NK-92 (cell line): ENCODE results near the gene CEPT1.

ENCODE experiments used
- DNase-seq: peaks from one replicate; lab custom pipeline; 2025; ENCODE audit not compliant: unreplicated experiment; lab: John Stamatoyannopoulos, UW

Gene CEPT1

DNA sequence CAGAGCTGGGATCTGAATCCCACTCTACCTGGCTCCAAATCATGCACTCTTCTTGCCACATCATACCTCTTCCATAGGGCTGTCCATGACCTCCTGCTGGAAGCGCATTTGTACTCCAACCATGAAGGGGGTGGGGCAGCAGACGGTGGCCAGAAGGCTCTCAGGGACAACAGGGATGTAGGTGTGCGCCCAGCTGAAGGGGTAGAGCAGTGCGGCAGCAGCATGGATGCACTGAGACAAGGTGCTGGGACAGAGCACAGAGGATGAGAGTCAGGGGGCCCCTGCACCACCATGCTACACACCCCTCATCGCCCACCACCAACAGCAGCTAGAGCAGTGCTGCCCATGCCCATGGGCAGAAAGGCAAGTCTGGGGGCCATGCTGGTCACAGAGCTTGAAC lies 52.1 kb downstream of the CEPT1 start:
- no peak for DNase-seq

DNA sequence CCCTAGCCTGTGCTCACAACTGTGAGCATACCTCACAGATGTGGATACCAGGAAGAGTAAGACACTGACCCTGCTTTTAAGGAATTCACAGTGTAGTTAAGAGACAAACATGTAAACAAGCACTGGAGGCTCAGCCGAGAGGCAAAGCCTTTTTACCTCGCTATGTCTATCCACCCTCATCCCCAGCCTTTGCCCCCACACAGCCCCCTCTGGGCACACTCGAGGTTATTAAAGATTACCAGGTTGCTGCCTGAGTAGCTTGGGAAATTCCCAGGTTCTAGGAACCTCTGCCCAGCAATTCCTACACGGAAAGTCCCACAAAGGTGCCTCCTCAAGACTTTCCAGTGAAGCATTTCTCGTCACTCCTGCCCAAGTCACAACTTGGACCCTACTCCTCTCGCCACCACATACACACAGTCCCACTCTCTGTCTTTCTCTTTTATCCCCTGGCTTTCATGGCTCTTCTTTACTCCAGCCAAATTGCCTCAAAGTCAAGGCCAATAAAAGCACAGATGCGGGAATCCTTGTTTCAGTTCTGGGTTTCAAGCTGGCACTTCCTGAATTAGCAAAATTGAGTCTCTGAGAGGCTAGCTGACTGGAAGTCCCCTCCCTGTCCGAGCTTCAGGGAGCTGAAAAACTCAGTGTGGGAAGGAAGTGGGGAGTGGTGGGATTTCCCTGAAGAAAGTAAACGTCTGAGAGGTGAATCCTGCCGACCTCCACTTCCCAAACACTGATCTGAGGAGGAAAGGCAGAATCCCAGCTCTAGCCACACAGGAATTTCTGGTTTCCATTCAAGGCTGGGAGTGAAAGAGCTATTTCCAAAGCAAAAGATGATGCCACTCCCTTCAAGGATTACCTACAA lies 52.9 kb downstream of the CEPT1 start:
- no peak for DNase-seq

- DNase-seq, result no peak
These were observed 53.9 kb downstream of the CEPT1 start for GRCh38 chr1:111193712-111194480.

GRCh38 chr1:111195002-111195684 lies 55.1 kb downstream of the CEPT1 start:
- no peak for DNase-seq

GRCh38 chr1:111196213-111196612 lies 56.2 kb downstream of the CEPT1 start:
- no peak for DNase-seq

DNA sequence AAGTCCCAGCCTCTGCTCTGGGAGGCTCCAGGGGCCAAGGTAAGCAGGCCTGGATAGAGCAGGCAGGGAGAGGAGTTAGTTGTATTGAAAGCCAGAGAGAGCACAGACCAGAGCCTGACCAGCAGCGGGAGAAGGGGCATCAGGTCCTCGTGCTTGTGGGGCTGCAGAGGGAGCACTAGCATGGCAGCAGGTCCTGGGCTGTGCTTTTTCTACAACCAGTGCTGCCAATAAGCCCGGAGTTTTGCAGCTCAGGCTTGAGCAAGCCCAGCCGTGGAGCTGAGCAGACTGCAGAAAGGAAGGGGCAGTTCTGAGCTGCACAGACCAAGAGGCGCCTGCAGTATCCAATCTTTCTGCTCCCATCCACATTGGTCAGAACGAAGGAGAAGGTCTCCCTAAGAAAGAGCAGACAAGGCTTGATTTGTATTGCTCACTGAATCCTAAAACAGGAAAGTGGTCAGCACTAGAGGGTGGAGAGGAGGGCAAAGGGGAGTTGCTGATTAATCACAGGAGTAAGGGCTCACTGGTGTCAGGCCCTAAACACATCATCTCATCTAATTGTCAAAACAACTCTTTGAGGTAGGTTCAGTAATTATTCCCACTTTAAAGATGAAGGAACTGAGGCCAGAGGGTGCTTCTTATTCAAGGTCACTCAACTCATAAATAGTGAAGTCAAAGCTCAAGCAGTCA lies 57.7 kb downstream of the CEPT1 start:
- DNase-seq, result no peak

DNA sequence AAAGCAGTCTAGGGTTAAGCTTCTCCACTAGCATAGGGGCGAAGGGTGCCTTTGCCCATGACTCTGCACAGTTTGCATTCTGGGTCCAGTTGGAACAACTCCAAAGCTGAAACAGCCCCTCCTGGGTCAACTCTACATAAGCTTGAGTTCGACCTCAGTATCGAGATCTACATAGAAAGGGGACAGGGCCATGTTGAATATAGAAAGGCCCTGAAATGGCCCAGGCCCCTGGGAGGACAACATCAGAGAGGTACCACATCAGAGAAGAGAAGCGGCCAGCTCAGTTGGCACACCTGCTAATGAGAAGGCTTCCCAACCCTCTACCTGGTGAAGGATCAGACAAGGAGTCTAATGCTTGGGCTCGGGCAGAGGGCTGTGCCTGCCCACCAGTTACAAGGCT lies 58.8 kb downstream of the CEPT1 start:
- no peak for DNase-seq

GRCh38 chr1:111199329-111199728 lies 59.3 kb downstream of the CEPT1 start:
- DNase-seq, result no peak

DNA sequence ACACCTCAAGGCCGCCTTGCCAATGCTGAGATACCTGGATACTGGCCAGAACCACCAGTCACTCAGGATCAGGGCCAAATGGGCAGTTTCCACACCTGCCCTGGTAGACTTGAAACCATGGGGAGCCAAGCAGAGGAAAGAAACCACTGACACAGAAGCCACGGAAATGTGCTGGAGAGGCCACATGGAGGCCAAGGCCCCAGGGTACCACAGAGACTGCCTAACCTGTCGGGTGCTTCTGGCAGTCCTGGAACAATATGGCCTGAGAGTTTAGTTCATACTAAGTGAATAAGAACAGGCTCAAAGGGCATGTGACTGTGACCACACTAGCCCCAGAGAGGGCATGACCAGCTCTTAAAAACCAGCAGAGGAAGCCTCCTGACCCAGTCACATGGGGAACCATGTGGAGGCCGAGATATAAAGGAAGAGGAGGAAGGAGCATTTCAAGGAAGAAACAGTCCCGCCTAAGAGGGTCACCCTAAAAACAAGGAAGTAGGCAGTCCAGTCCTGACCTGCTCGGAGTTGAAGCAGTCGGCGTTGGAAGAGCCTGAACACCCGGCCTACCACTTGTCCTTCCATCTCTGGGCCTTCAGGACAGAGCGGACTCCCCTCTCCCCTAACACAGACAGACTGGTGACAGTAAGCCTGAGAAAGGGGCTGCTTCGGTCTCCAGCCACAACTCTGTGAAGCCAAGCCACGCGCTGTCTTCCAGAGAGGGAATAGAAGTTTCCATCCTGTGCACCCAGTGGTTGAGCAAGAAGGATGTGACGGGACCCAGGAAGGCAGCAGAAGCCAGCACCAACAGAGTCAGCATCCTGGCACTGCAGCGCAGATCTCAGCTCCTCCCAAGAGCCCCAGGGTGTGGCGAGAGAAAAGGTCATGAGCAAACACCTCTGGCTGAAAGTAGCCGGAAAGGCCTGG lies 60.1 kb downstream of the CEPT1 start, which contains the start of gene DENND2D:
TSS of gene DENND2D (minus strand) at position 766 of the 921 bp plus-strand sequence. CDS start at position 579, 187 bp downstream.
- DNase-seq, result no peak

DNA sequence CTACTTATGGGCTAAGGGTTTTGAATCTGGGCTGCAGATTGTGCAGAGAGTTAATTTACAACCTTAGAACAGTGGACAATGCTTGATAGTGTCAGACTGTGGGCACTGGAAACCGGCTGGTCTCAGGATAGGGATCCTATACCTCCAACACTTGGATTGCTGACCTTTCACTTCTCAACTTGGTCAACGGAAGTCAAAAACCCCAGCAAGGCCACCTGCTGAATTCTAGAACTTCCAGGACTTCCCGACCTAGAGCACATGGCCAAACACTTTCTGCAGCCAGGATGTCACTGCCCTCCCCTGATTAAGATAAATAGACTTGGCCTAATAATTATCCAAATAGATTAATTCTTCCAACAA lies 60.8 kb downstream of the CEPT1 start:
- no peak for DNase-seq

DNA sequence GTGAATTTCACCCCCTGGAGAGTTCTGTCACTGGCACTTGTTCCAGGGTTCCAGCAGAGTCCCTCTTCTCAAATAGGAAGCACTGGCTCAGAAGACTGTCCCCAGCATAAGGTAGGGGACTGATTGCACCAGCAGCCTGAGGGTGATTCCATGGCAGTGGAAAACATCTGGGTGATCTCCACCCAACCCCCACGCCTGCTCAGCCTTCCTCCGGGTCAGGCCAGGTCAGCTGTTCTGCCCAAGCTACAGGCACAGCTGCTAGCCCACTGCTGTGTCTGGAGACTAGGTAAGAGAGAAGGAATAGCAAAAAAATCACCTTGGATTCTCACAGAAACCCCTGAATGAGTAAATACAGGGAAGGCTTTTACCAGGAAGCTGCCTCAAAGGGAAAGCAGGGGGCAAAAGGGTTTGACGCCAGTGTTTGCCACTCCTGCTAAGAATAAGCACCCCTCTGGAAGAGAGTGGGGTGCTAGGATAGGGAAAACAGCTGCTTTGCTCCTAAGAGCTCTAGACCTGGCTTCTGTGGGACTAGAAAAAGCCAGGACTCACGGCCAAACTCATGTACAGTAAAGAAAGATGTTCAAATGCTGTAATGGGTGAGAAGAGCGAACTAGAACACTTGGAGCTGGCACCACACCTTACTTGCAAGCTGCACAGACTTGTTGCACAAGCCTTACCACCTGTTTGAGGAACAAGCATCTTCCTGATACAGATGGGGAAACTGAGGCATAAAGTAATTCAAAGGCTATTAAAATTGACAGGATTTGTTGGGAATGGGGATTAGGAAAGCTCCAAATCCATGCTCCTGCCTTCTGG lies 61.5 kb downstream of the CEPT1 start:
- no peak for DNase-seq

DNA sequence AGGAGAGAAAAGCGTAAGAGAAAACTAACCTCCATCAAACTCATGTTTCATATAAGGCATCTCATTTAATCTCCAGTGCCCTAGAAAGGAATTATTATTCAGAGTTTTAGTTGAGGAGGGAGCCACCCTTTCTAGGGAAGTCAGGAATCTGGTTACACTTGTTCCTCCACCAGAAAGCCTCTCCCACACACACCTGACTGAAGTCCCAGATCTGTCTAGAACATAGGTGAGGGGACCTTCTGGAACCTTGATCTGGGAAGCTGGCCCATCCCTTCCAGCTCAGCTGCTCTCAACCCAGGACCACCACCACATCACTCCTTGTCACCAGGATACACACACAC lies 62.3 kb downstream of the CEPT1 start:
- DNase-seq, result no peak

- DNase-seq, result no peak
These were observed 62.9 kb downstream of the CEPT1 start for GRCh38 chr1:111202707-111203623.

GRCh38 chr1:111203681-111204200 lies 63.7 kb downstream of the CEPT1 start:
- DNase-seq, result peak; percentile 27

DNA sequence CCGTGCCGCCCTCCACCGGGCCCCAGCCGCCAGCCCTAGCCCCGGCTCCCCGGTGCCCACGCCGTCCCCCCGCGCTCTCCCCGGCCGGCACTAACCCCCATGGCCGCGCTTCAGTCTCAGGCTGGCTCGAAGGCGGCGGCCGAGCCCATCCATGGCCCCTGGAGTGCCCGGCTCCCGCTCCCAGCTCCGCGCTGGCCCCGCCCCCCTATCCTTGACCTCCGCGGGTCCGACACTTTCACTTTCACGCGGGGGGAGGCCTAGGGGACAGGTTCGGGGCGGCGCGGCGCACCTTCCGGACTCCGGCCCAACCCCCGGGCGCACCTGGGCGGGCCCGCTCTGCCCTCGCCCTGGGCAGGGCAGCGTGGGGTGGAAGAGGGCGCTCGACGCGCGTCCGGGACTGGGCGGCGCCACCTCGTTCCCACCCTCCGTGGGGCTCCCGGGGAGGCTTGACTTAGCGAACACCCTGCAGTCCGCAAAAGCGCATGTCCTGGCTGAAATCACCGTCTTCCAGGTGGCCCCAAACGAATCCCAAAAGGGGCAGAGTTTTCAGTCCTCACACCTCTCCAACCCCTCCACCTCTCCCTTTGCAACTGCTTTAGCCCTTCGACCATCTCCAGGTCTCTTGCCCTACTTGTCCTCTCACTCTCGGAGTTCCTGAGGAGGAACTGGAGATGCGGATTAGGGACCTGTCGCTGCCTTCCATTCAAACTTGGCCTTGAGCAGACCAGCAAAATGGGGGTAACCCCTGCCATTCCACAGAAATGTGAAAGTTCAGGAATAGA lies 64.4 kb downstream of the CEPT1 start:
- DNase-seq, result no peak

DNA sequence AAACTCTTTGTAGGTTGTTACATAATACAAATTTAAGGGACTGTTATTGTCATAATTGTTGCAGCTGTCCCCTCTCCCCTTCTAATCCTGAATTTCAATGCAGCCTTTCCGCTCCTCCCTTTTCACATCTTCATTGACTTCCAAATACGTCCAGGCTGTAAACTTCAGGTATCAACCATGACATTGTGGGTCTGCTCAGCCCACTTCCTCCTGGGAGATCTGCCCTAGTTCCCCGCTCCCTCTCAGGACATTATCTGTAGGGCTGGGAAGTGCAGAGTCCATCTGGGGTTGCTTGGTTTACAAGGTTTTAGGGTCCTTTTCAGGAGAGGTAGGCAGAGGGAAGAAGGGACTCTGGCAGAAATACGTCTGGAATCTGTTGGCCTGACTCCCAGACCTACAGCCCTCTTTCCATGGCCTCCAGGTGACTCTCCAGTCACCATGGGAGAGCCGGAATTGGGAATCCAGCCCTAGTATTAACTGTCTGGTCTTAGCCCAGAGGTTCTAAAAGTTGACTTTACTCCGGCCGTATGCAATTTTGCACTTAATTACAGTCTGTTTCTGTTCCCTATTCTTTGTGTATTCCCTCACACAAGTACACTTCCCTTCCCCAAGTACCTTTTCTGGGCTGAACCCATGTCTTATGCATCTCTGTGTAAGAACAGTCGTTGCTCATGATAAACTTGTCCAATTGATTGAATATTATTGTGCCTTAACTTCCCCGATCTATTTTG lies 65.1 kb downstream of the CEPT1 start:
- DNase-seq, result no peak

DNA sequence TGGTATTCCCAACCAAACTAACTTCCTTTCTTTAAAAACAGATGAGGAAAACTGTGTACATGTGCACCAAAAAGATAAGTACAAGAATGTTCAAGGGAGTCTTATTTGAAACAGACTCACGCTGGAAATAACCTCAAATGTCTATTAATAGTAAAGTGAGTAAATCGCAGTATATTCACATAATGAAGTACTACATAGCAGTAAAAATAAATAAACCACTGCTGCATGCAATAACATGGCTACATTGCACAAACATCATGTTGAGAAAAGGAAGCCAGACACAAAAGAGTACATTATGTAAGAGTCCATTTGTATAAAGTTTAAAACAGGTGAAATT lies 65.7 kb downstream of the CEPT1 start:
- DNase-seq, result no peak
